B cell (primary cell): Measurements from ENCODE around the gene TLK2. TPM values are rescaled to one million over a fixed set of nuclear protein-coding genes. Genes with fewer than 3 reads are reported as not detected.
"Not testable (repeated sequence)": the region's sequence is repeated elsewhere in the genome, so short reads cannot be mapped to it uniquely, and the experiment has no call there.

Experiments
- ATAC-seq: fragments of 200-7000 bp; cut with Tn5 transposase; one replicate; pipeline ENCODE4 v1.10.0; 2021; ENCODE audit warnings: low read depth, mild to moderate bottlenecking, moderate number of reproducible peaks, moderate library complexity
- CTCF ChIA-PET: fragments of 350-600 bp; sonication (Branson Sonifier 250); formaldehyde crosslinking; loops from one replicate; lab custom pipeline; 2021; ENCODE audit warnings: antibody characterized with exemption, inconsistent platforms; lab: Charles Lee
- POLR2A ChIA-PET: fragments of 350-600 bp; sonication (Branson Sonifier 250); formaldehyde crosslinking; loops from one replicate; lab custom pipeline; 2021; ENCODE audit warnings: antibody characterized with exemption; lab: Charles Lee
- DNase-seq: peaks from one replicate; pipeline ENCODE4 v3.0.0; 2013
- H2AFZ ChIP-seq: 2 replicates; pipeline ENCODE4 v1.6.1; 2012; ENCODE audit warnings: mild to moderate bottlenecking, low read depth, low read length; ENCODE audit not compliant: insufficient read depth, poor library complexity, severe bottlenecking
- H3K27ac ChIP-seq, 2 donors: 1 replicate in 1 of 2; 2 replicates in 1 of 2; pipeline ENCODE4 v1.5.1; 2012 to 2013; ENCODE audit warnings: low read length in 2 of 2, mild to moderate bottlenecking in 2 of 2, moderate library complexity in 1 of 2
- H3K27me3 ChIP-seq, 4 experiments: fragments of 200-600 bp in 1 of 4; sonication (generic) in 1 of 4; replicated peaks in 1 of 4; 1 replicate in 2 of 4; 2 replicates in 2 of 4; pipeline versions ENCODE4 v1.6.1 to v1.7.0; 2013 to 2016; ENCODE audit warnings: low read length in 3 of 4, mild to moderate bottlenecking in 2 of 4, mixed read lengths in 1 of 4, moderate library complexity in 1 of 4; ENCODE audit not compliant: insufficient read depth in 4 of 4, control insufficient read depth in 3 of 4; ENCODE audit errors: control extremely low read depth in 1 of 4
- H3K36me3 ChIP-seq, 2 experiments: replicated peaks in 1 of 2; 1 replicate in 1 of 2; 2 replicates in 1 of 2; pipeline versions ENCODE4 v1.6.1 to v1.7.1; 2013; ENCODE audit warnings: low read length in 1 of 2; ENCODE audit not compliant: insufficient read depth in 2 of 2, control insufficient read depth in 1 of 2; ENCODE audit errors: control extremely low read depth in 1 of 2, extremely low read depth in 1 of 2
- H3K4me1 ChIP-seq, 2 donors: fragments of 200-600 bp in 1 of 2; sonication (generic) in 1 of 2; 1 replicate in 1 of 2; 2 replicates in 1 of 2; pipeline versions ENCODE4 v1.5.1 to v1.6.1; 2013 to 2017; ENCODE audit warnings: low read length in 2 of 2; ENCODE audit not compliant: control insufficient read depth in 2 of 2, insufficient read depth in 2 of 2
- H3K4me2 ChIP-seq: replicated peaks from 2 replicates; pipeline ENCODE3; 2012; ENCODE audit warnings: mild to moderate bottlenecking, low read depth, low read length; ENCODE audit not compliant: poor library complexity, severe bottlenecking
- H3K4me3 ChIP-seq, 5 experiments: fragments of 200-600 bp in 1 of 5; sonication (generic) in 1 of 5; 1 replicate in 3 of 5; 2 replicates in 2 of 5; pipeline versions ENCODE4 v1.5.1 to v1.7.0; 2011 to 2016; ENCODE audit warnings: low read length in 4 of 5, mild to moderate bottlenecking in 4 of 5, low read depth in 2 of 5, control low read depth in 1 of 5, moderate library complexity in 1 of 5; ENCODE audit not compliant: insufficient read depth in 1 of 5; ENCODE audit errors: control extremely low read depth in 1 of 5, extremely low read depth in 1 of 5
- H3K79me2 ChIP-seq: fragments of 200-600 bp; sonication (generic); one replicate; pipeline ENCODE4 v1.6.0; 2016; ENCODE audit warnings: low read length; ENCODE audit not compliant: control insufficient read depth, insufficient read depth
- H3K9ac ChIP-seq: fragments of 200-600 bp; sonication (generic); 2 replicates; pipeline ENCODE4 v1.6.1; 2017; ENCODE audit warnings: mild to moderate bottlenecking, low read length, moderate library complexity
- H3K9me3 ChIP-seq, 3 donors: one replicate each; pipeline versions ENCODE4 v1.6.1 to v1.7.1; 2013; ENCODE audit warnings: low read length in 2 of 3; ENCODE audit not compliant: control insufficient read depth in 2 of 3, insufficient read depth in 1 of 3; ENCODE audit errors: control extremely low read depth in 1 of 3
- H4K20me1 ChIP-seq: 2 replicates; pipeline ENCODE4 v1.6.0; 2012; ENCODE audit warnings: mild to moderate bottlenecking, low read length; ENCODE audit not compliant: insufficient read depth, control insufficient read depth, poor library complexity, severe bottlenecking
- H3K27ac Mint-ChIP-seq: one replicate; pipeline ENCODE4 v1.8.0; 2021; ENCODE audit warnings: mixed read lengths
- H3K27me3 Mint-ChIP-seq: one replicate; pipeline ENCODE4 v1.8.0; 2021; ENCODE audit warnings: mixed read lengths
- H3K4me1 Mint-ChIP-seq: one replicate; pipeline ENCODE4 v1.8.0; 2021; ENCODE audit warnings: mixed read lengths
- H3K4me3 Mint-ChIP-seq: one replicate; pipeline ENCODE4 v1.8.0; 2021; ENCODE audit warnings: mixed read lengths
- H3K9me3 Mint-ChIP-seq: one replicate; pipeline ENCODE4 v1.8.0; 2022; ENCODE audit warnings: mixed read lengths; ENCODE audit not compliant: insufficient read depth
- WGBS: methylation state at CpG from one replicate; pipeline ENCODE4 v1.1.5; 2013; ENCODE audit warnings: missing lambda C conversion rate; ENCODE audit not compliant: insufficient coverage; 5-methylcytosine and 5-hydroxymethylcytosine counted together
- intact Hi-C: fragments of 100-400 bp; cut with micrococcal nuclease; formaldehyde crosslinking; loops from one replicate; pipeline ENCODE4 v1.10.0; 2022
- polyA plus RNA-seq: library from polyadenylated mRNA; depleted of rRNA; stranded (reverse); fragments of >200 nt; gene quantifications from 2 replicates; pipeline ENCODE4 v1.2.3, GENCODE V29; 2012
- total RNA-seq, 2 donors: library from RNA; stranded (reverse); fragments of 120-200 nt in 1 of 2; gene quantifications; 1 replicate in 1 of 2; 2 replicates in 1 of 2; pipeline versions ENCODE4 v1.2.3 to v1.2.4, GENCODE V29; 2013 to 2022

The TLK2 gene
- total and polyA plus RNA-seq, 2 donors (not counting 1 experiment from before 2014, with no cell fraction given) = 36.3 to 75.3 TPM

DNA sequence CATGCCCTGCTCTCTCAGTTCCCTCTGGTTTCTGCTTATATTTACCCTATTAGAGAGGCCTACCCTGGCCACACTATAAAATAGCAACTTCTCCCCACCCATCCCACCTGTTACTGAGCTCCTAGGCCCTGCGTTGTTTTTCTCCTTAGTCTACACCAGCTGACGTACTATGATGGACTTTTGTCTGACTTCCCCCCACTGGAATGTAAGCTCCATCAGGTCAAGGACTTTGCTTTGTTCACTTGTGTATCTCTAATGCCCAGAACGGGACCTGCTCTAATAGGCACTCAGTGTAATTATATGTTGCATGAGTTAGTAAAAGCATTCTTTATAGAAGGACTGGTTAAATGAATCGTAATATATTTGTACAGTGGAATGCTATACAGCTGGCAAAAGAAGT lies 62.4 kb downstream of the TLK2 start:
- H3K4me3 ChIP-seq, H3K27me3 ChIP-seq, H3K27me3 Mint-ChIP-seq, CTCF ChIA-PET, POLR2A ChIA-PET, H3K9ac ChIP-seq, ATAC-seq, DNase-seq, H2AFZ ChIP-seq, H3K27ac Mint-ChIP-seq, intact Hi-C loops, H3K9me3 ChIP-seq, H3K4me3 Mint-ChIP-seq, H3K9me3 Mint-ChIP-seq, H3K27ac ChIP-seq, H3K4me1 ChIP-seq, H3K4me2 ChIP-seq, H3K4me1 Mint-ChIP-seq: not testable (repeated sequence)
- H3K79me2 ChIP-seq = peaks cover 32% of the 10 kb centered on the region
- H4K20me1 ChIP-seq = peaks cover 14% of the 10 kb centered on the region
- 100% methylated on average over 1 of the region's 4 CpGs for WGBS
- peaks cover 4 to 34% of the 10 kb centered on the region in 2 experiments for H3K36me3 ChIP-seq

DNA sequence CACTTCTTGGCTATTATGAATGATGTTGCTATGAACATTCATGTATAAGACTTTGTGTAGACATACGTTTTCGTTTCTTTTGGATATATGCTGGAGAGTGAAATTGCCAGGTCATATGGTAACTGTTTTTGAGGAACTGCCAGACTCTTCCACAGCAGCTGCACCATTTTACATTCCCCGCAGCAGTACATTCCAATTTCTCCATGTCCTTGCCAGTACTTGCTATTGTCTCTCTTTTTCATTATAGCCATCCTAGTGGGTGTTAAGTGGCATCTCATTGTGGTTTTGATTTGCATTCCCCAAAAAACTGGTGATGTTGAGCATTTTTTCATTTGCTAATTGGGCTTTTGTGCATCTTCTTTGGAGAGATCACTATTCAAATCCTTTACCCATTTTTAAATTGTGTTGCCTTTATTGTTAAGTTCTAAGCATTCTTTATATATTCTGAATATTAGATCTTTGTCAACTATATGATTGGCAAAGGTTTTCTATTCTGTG lies 64.7 kb downstream of the TLK2 start:
- CTCF ChIA-PET, H3K27me3 ChIP-seq, H3K4me1 Mint-ChIP-seq, H3K27ac ChIP-seq, H3K27me3 Mint-ChIP-seq, H3K9me3 Mint-ChIP-seq, intact Hi-C loops, H2AFZ ChIP-seq, H3K9me3 ChIP-seq, H3K9ac ChIP-seq, H3K4me3 Mint-ChIP-seq, H3K27ac Mint-ChIP-seq, DNase-seq, ATAC-seq, POLR2A ChIA-PET, H3K4me3 ChIP-seq, H3K4me2 ChIP-seq, H3K4me1 ChIP-seq: not testable (repeated sequence)
- H3K79me2 ChIP-seq = peaks cover 32% of the 10 kb centered on the region
- peaks cover 14% of the 10 kb centered on the region for H4K20me1 ChIP-seq
- H3K36me3 ChIP-seq = peaks cover 1 to 19% of the 10 kb centered on the region in 2 experiments
- no CpG with 5 or more reads among the region's 3 CpGs for WGBS

DNA sequence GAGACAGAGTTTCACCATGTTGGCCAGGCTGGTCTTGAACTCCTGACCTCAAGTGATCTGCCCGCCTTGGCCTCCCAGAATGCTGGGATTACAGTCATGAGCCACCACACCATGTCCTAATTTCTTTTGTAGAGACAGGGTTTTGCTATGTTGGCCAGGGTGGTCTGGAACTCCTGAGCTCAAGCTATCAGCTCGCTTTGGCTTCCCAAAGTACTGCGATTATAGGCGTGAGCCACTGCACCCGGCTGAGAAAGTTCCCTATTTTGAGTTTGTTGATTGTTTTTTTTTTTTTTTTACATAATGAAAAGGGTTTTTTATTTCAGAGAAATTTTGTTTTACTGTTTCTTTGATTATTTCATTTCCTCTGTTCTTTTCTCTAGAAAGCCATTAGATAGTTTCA lies 67.4 kb downstream of the TLK2 start:
- H3K9me3 Mint-ChIP-seq, H3K27ac ChIP-seq, H3K27me3 ChIP-seq, H3K4me3 ChIP-seq, H3K27ac Mint-ChIP-seq, CTCF ChIA-PET, ATAC-seq, H3K4me3 Mint-ChIP-seq, H3K4me2 ChIP-seq, H3K9ac ChIP-seq, intact Hi-C loops, H2AFZ ChIP-seq, POLR2A ChIA-PET, H3K9me3 ChIP-seq, H3K4me1 Mint-ChIP-seq, H3K27me3 Mint-ChIP-seq, DNase-seq, H3K4me1 ChIP-seq: not testable (repeated sequence)
- no CpG with 5 or more reads among the region's 5 CpGs for WGBS
- Histone ChIP-seq H3K36me3 (peaks cover 0 to 10% of the 10 kb centered on the region in 2 experiments), H3K79me2 (peaks cover 18% of the 10 kb centered on the region), H4K20me1 (peaks cover 10% of the 10 kb centered on the region)
